DOHH2 (cell line): ENCODE data around the gene GATAD2A.

Experiments used
- H3F3A ChIP-seq: fragments of 200-600 bp; sonication (generic), shearing (Covaris generic); 2 replicates; pipeline ENCODE4 v1.6.0; 2016; ENCODE audit warnings: antibody characterized with exemption, mild to moderate bottlenecking; ENCODE audit not compliant: control insufficient read depth, insufficient read depth
- H3K27ac ChIP-seq: fragments of 200-600 bp; sonication (generic); 2 replicates; pipeline ENCODE4 v1.5.1; 2014; ENCODE audit warnings: low read depth, mild to moderate bottlenecking, low read length, moderate library complexity
- H3K27me3 ChIP-seq: fragments of 200-600 bp; sonication (generic); 2 replicates; pipeline ENCODE4 v1.6.1; 2014; ENCODE audit warnings: mild to moderate bottlenecking, low read length, mixed read lengths; ENCODE audit not compliant: control insufficient read depth
- H3K36me3 ChIP-seq: fragments of 200-600 bp; sonication (generic); 2 replicates; pipeline ENCODE4 v1.6.1; 2014; ENCODE audit warnings: mild to moderate bottlenecking, low read length, moderate library complexity, mixed read lengths; ENCODE audit not compliant: control insufficient read depth
- H3K4me1 ChIP-seq: fragments of 200-600 bp; sonication (generic); 2 replicates; pipeline ENCODE4 v1.6.1; 2014; ENCODE audit warnings: mild to moderate bottlenecking, low read length, mixed read lengths; ENCODE audit not compliant: control insufficient read depth
- H3K4me2 ChIP-seq: fragments of 200-600 bp; sonication (generic); 2 replicates; pipeline ENCODE4 v1.6.0; 2014; ENCODE audit warnings: mild to moderate bottlenecking, low read length, moderate library complexity
- H3K4me3 ChIP-seq: fragments of 200-600 bp; sonication (generic); 2 replicates; pipeline ENCODE4 v1.5.1; 2014; ENCODE audit warnings: mild to moderate bottlenecking, low read length, mixed read lengths
- H3K79me2 ChIP-seq: fragments of 200-600 bp; sonication (generic); 2 replicates; pipeline ENCODE4 v1.6.1; 2014; ENCODE audit warnings: mild to moderate bottlenecking, low read length, mixed read lengths; ENCODE audit not compliant: control insufficient read depth
- H3K9me2 ChIP-seq: fragments of 200-600 bp; sonication (generic); replicated peaks from 2 replicates; pipeline ENCODE4 v1.6.1; 2014; ENCODE audit warnings: mild to moderate bottlenecking, low read length, mixed read lengths; ENCODE audit not compliant: control insufficient read depth
- H3K9me3 ChIP-seq: fragments of 200-600 bp; sonication (generic); 2 replicates; pipeline ENCODE4 v1.6.1; 2014; ENCODE audit warnings: antibody characterized with exemption, low read length, mixed read lengths; ENCODE audit not compliant: control insufficient read depth, insufficient read depth
- H4K20me1 ChIP-seq: fragments of 200-600 bp; sonication (generic); 2 replicates; pipeline ENCODE4 v1.6.0; 2014; ENCODE audit warnings: low read depth, mild to moderate bottlenecking, antibody characterized with exemption, low read length, moderate library complexity; ENCODE audit not compliant: control insufficient read depth, insufficient read depth
- EZH2phosphoT487 ChIP-seq: fragments of 200-600 bp; sonication (generic); IDR thresholded peaks from 2 replicates; pipeline ENCODE4 v1.6.1; 2017; ENCODE audit warnings: borderline replicate concordance, mild to moderate bottlenecking, antibody characterized with exemption, low read length, moderate library complexity, mixed read lengths
- TF ChIP-seq, protein P1 (sequence below): fragments of 200-600 bp; sonication (generic); IDR thresholded peaks from one replicate; pipeline ENCODE4 v1.5.1; 2014; ENCODE audit warnings: antibody characterized with exemption, mild to moderate bottlenecking, low read depth, low read length; ENCODE audit not compliant: poor library complexity, severe bottlenecking

GATAD2A gene

GRCh38 chr19:19448238-19448544 is 42.7 kb downstream of the GATAD2A start:
- no peaks in the 10 kb centered on the region for H3K9me2 ChIP-seq
- no peak overlapping the region for H3K4me2 ChIP-seq
- no peak for TF ChIP-seq EZH2phosphoT487
- TF ChIP-seq, protein P1, sequence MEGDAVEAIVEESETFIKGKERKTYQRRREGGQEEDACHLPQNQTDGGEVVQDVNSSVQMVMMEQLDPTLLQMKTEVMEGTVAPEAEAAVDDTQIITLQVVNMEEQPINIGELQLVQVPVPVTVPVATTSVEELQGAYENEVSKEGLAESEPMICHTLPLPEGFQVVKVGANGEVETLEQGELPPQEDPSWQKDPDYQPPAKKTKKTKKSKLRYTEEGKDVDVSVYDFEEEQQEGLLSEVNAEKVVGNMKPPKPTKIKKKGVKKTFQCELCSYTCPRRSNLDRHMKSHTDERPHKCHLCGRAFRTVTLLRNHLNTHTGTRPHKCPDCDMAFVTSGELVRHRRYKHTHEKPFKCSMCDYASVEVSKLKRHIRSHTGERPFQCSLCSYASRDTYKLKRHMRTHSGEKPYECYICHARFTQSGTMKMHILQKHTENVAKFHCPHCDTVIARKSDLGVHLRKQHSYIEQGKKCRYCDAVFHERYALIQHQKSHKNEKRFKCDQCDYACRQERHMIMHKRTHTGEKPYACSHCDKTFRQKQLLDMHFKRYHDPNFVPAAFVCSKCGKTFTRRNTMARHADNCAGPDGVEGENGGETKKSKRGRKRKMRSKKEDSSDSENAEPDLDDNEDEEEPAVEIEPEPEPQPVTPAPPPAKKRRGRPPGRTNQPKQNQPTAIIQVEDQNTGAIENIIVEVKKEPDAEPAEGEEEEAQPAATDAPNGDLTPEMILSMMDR = no peak
- no peak overlapping the region for H3K27ac ChIP-seq
- peaks cover 12% of the 10 kb centered on the region for H3F3A ChIP-seq
- H3K36me3 ChIP-seq = peaks cover 46% of the 10 kb centered on the region
- peaks cover 58% of the 10 kb centered on the region for H3K4me1 ChIP-seq
- H4K20me1 ChIP-seq = peaks cover 43% of the 10 kb centered on the region
- H3K4me3 ChIP-seq = no peak overlapping the region
- H3K27me3 ChIP-seq = no peaks in the 10 kb centered on the region
- no peaks in the 10 kb centered on the region for H3K9me3 ChIP-seq
- peaks cover 100% of the 10 kb centered on the region for H3K79me2 ChIP-seq

DNA sequence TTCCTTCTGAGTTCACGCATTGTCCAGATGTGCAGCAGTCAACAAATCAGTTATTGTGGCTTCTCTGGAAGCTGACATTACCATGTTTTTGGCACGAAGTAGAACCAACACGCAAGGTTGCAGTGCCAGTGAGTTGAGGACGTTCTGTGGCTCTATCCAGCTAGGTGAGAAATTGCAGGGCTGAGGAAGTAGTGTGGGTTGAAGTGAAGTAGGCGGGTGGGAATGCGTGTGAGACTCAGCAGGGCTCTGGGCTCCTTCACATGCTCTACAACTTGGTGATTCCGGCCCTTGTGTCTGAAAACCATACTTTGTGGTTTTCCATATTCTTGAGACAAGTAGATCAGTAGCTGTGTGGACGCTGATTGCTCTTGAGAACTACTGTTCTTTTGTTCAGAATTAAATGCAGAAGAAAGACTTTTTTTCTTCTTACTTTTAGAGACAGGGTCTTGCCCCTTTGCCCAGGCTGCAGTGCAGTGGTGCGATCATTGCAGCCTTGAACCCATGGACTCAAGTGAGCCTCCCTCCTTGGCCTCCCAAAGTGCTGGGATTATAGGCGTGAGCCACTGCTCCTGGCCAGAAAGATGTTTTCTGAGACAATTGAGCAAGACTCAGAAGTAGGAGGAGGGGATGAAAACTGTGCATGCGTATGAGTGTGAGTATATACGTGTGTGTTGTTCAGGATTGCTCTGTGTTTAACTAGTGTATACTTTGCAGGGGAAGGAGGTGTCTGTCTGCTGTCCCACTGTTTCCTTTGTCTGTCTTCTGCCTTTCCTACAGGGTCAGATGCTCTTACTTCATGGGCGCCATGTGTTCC is 46.2 kb downstream of the GATAD2A start:
- no peak for TF ChIP-seq EZH2phosphoT487
- TF ChIP-seq, protein P1 = no peak
- H3F3A ChIP-seq = peaks cover 3% of the 10 kb centered on the region; the same call in 1 of the 2 replicates
- peaks cover 27% of the 10 kb centered on the region for H3K36me3 ChIP-seq
- no peak overlapping the region for H3K4me2 ChIP-seq
- H3K9me2 ChIP-seq = no peaks in the 10 kb centered on the region
- no peaks in the 10 kb centered on the region for H3K9me3 ChIP-seq
- H3K4me1 ChIP-seq = peaks cover 39% of the 10 kb centered on the region
- H3K27ac ChIP-seq = no peak overlapping the region
- peaks cover 25% of the 10 kb centered on the region for H4K20me1 ChIP-seq
- H3K4me3 ChIP-seq = no peak overlapping the region
- peaks cover 100% of the 10 kb centered on the region for H3K79me2 ChIP-seq
- H3K27me3 ChIP-seq = no peaks in the 10 kb centered on the region

DNA sequence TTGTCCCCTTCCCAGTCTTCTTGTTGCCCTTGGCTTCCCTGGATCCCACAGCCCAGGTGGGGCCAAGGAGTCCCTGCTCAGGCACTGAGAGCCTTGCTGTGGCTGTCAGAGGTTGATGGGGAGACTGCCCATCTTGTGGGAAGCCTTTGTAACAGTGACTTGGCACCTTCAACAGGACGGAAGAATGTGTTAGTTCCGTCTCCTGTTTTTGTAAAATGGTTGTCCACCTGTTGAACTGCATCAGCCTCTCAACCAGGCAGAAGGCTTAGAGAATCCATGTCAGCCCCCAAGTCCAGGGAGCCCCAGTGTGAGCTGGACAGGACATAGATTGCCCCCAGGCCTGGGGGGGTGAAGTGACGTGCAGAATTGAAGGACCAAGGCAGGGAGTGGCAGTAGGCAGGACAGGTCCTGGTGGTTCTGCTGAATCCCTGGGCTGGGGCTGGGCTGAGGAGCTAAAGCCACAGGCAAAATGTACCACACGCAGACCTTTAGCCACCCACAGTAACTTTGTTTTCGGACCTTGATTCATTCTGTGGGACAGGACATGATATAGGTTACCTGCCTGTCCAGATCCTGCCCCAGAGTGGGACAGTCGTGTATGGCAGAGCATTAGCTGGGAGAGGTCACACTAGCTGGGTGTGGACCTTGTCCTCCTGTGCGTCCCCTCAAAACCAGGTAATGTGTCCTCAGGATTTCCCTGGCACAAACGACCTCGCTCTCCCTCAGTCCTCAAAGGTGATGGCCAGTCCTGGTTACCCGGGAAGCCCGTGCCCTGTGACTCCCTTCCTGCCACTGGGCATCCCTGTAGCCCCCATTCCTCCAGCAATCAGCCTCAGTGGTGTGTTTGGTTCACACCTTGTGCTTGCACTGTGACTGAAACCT is 47.0 kb downstream of the GATAD2A start:
- Histone ChIP-seq H3K79me2 (peaks cover 99% of the 10 kb centered on the region), H3K27ac (no peak overlapping the region), H3K4me3 (no peak overlapping the region), H4K20me1 (peaks cover 17% of the 10 kb centered on the region), H3K9me3 (no peaks in the 10 kb centered on the region), H3K4me1 (peaks cover 39% of the 10 kb centered on the region), H3K36me3 (peaks cover 25% of the 10 kb centered on the region), H3K9me2 (no peaks in the 10 kb centered on the region), H3F3A (peaks cover 5% of the 10 kb centered on the region; the same call in 1 of the 2 replicates), H3K4me2 (no peak overlapping the region), H3K27me3 (no peaks in the 10 kb centered on the region)
- TF ChIP-seq EZH2phosphoT487 = no peak
- TF ChIP-seq, protein P1 = no peak
